Measurements from ENCODE around the gene NMNAT2. TPM values are rescaled to one million over a fixed set of nuclear protein-coding genes. Genes with fewer than 3 reads are reported as not detected.

The NMNAT2 gene
- total RNA-seq, 2 donors from 2014 or later: 1.7 to 5.1 TPM

- Mint-ChIP-seq H3K4me3 (no peak overlapping the region), H3K9me3 (peaks cover 9% of the 10 kb centered on the region), H3K4me1 (no peaks in the 10 kb centered on the region), H3K36me3 (ENCODE audit: low read depth) (peaks cover 1% of the 10 kb centered on the region), H3K27ac (no peak overlapping the region), H3K27me3 (ENCODE audit: insufficient read depth) (peaks cover 97% of the 10 kb centered on the region)
- DNase-seq: no peak
- H3K27ac ChIP-seq (ENCODE audit: low read depth, low read length): no peak overlapping the region
- H3K27me3 ChIP-seq (ENCODE audit: control insufficient read depth, insufficient read depth, low read length, poor library complexity, severe bottlenecking): peaks cover 100% of the 10 kb centered on the region
- no peak overlapping the region for H3K4me3 ChIP-seq (ENCODE audit: low read length)
- H3K36me3 ChIP-seq (ENCODE audit: control insufficient read depth, insufficient read depth, low read length): no peaks in the 10 kb centered on the region
- 92 to 100% methylated on average over 1 to 3 of the region's 3 CpGs for WGBS, 2 experiments (ENCODE audit: insufficient coverage in 1 of 2, insufficient read length in 1 of 2)
- H3K9me3 ChIP-seq (ENCODE audit: control insufficient read depth, low read length): peaks cover 6% of the 10 kb centered on the region
- no peak overlapping the region for H3K9ac ChIP-seq (ENCODE audit: extremely low read depth, low read length, poor library complexity, severe bottlenecking)
- no peak for TF ChIP-seq CTCF (conservative IDR thresholded peaks at IDR 0.05)
- H3K4me1 ChIP-seq (ENCODE audit: control insufficient read depth, insufficient read depth, low read length): no peaks in the 10 kb centered on the region
Observed at GRCh38 chr1:183245357-183245756, 172.8 kb downstream of the NMNAT2 start.

GRCh38 chr1:183244466-183244865, 173.7 kb downstream of the NMNAT2 start:
- Histone ChIP-seq H3K36me3 (ENCODE audit: control insufficient read depth, insufficient read depth, low read length) (no peaks in the 10 kb centered on the region), H3K9ac (ENCODE audit: extremely low read depth, low read length, poor library complexity, severe bottlenecking) (no peak overlapping the region), H3K9me3 (ENCODE audit: control insufficient read depth, low read length) (no peaks in the 10 kb centered on the region), H3K4me3 (ENCODE audit: low read length) (no peak overlapping the region), H3K4me1 (ENCODE audit: control insufficient read depth, insufficient read depth, low read length) (no peaks in the 10 kb centered on the region), H3K27ac (ENCODE audit: low read depth, low read length) (no peak overlapping the region), H3K27me3 (ENCODE audit: control insufficient read depth, insufficient read depth, low read length, poor library complexity, severe bottlenecking) (peaks cover 100% of the 10 kb centered on the region)
- WGBS, 2 experiments (ENCODE audit: insufficient coverage in 1 of 2, insufficient read length in 1 of 2): 97 to 100% methylated on average over 1 of the region's 1 CpG
- no peaks in the 10 kb centered on the region for H3K4me1 Mint-ChIP-seq
- H3K36me3 Mint-ChIP-seq (ENCODE audit: low read depth): peaks cover 1% of the 10 kb centered on the region
- no peak for TF ChIP-seq CTCF (conservative IDR thresholded peaks at IDR 0.05)
- no peak overlapping the region for H3K4me3 Mint-ChIP-seq
- peaks cover 98% of the 10 kb centered on the region for H3K27me3 Mint-ChIP-seq (ENCODE audit: insufficient read depth)
- no peak overlapping the region for H3K27ac Mint-ChIP-seq
- DNase-seq: no peak
- peaks cover 2% of the 10 kb centered on the region for H3K9me3 Mint-ChIP-seq

- TF ChIP-seq CTCF (conservative IDR thresholded peaks at IDR 0.05): no peak
- 91 to 96% methylated on average over 4 to 5 of the region's 5 CpGs for WGBS, 2 experiments (ENCODE audit: insufficient coverage in 1 of 2, insufficient read length in 1 of 2)
- Histone ChIP-seq H3K27ac (ENCODE audit: low read depth, low read length) (no peak overlapping the region), H3K27me3 (ENCODE audit: control insufficient read depth, insufficient read depth, low read length, poor library complexity, severe bottlenecking) (peaks cover 100% of the 10 kb centered on the region), H3K36me3 (ENCODE audit: control insufficient read depth, insufficient read depth, low read length) (no peaks in the 10 kb centered on the region), H3K9me3 (ENCODE audit: control insufficient read depth, low read length) (no peaks in the 10 kb centered on the region), H3K9ac (ENCODE audit: extremely low read depth, low read length, poor library complexity, severe bottlenecking) (no peak overlapping the region), H3K4me3 (ENCODE audit: low read length) (no peak overlapping the region), H3K4me1 (ENCODE audit: control insufficient read depth, insufficient read depth, low read length) (no peaks in the 10 kb centered on the region)
- Mint-ChIP-seq H3K4me3 (no peak overlapping the region), H3K36me3 (ENCODE audit: low read depth) (no peaks in the 10 kb centered on the region), H3K27me3 (ENCODE audit: insufficient read depth) (peaks cover 98% of the 10 kb centered on the region), H3K4me1 (no peaks in the 10 kb centered on the region), H3K27ac (no peak overlapping the region), H3K9me3 (no peaks in the 10 kb centered on the region)
- DNase-seq: no peak
Observed at GRCh38 chr1:183243161-183244050, 174.8 kb downstream of the NMNAT2 start.
